Measurements from ENCODE around the gene NPTN. TPM values are rescaled to one million over a fixed set of nuclear protein-coding genes. Genes with fewer than 3 reads are reported as not detected.

Gene NPTN
- total and polyA plus RNA-seq, 2 experiments from 2014 or later: 56.3 to 113 TPM

DNA sequence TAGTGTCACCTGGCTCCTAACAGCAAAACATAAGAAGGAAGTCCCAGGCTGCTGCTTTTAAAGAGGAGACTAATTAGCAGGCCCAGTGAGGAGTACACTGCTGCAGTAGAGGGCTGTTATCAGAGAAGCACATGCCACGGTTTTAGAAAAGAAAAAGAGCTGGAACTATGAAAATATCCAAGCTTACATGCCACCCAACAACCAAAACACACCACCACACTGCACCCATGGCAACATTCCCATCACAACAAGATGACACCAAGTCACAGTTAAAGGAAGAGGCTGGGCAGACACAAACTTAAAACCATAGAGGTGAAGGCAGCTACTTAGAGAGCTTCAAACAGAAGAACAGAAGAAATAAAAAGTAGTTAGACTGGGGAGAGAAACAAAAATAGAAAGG lies 37.0 kb downstream of the NPTN start (continued):
- TF ChIP-seq, protein P1, sequence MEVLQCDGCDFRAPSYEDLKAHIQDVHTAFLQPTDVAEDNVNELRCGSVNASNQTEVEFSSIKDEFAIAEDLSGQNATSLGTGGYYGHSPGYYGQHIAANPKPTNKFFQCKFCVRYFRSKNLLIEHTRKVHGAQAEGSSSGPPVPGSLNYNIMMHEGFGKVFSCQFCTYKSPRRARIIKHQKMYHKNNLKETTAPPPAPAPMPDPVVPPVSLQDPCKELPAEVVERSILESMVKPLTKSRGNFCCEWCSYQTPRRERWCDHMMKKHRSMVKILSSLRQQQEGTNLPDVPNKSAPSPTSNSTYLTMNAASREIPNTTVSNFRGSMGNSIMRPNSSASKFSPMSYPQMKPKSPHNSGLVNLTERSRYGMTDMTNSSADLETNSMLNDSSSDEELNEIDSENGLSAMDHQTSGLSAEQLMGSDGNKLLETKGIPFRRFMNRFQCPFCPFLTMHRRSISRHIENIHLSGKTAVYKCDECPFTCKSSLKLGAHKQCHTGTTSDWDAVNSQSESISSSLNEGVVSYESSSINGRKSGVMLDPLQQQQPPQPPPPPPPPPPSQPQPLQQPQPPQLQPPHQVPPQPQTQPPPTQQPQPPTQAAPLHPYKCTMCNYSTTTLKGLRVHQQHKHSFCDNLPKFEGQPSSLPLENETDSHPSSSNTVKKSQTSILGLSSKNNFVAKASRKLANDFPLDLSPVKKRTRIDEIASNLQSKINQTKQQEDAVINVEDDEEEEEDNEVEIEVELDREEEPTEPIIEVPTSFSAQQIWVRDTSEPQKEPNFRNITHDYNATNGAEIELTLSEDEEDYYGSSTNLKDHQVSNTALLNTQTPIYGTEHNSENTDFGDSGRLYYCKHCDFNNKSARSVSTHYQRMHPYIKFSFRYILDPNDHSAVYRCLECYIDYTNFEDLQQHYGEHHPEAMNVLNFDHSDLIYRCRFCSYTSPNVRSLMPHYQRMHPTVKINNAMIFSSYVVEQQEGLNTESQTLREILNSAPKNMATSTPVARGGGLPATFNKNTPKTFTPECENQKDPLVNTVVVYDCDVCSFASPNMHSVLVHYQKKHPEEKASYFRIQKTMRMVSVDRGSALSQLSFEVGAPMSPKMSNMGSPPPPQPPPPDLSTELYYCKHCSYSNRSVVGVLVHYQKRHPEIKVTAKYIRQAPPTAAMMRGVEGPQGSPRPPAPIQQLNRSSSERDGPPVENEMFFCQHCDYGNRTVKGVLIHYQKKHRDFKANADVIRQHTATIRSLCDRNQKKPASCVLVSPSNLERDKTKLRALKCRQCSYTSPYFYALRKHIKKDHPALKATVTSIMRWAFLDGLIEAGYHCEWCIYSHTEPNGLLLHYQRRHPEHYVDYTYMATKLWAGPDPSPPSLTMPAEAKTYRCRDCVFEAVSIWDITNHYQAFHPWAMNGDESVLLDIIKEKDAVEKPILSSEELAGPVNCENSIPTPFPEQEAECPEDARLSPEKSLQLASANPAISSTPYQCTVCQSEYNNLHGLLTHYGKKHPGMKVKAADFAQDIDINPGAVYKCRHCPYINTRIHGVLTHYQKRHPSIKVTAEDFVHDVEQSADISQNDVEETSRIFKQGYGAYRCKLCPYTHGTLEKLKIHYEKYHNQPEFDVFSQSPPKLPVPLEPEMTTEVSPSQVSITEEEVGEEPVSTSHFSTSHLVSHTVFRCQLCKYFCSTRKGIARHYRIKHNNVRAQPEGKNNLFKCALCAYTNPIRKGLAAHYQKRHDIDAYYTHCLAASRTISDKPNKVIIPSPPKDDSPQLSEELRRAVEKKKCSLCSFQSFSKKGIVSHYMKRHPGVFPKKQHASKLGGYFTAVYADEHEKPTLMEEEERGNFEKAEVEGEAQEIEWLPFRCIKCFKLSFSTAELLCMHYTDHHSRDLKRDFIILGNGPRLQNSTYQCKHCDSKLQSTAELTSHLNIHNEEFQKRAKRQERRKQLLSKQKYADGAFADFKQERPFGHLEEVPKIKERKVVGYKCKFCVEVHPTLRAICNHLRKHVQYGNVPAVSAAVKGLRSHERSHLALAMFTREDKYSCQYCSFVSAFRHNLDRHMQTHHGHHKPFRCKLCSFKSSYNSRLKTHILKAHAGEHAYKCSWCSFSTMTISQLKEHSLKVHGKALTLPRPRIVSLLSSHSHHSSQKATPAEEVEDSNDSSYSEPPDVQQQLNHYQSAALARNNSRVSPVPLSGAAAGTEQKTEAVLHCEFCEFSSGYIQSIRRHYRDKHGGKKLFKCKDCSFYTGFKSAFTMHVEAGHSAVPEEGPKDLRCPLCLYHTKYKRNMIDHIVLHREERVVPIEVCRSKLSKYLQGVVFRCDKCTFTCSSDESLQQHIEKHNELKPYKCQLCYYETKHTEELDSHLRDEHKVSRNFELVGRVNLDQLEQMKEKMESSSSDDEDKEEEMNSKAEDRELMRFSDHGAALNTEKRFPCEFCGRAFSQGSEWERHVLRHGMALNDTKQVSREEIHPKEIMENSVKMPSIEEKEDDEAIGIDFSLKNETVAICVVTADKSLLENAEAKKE (CRISPR knock-in tag; IDR thresholded peaks at IDR 0.05): no peak
- TF ChIP-seq STAT1 (IDR thresholded peaks at IDR 0.05; ENCODE audit: unreplicated experiment): no peak
- no peak for TF ChIP-seq EZH2 (IDR thresholded peaks at IDR 0.05; ENCODE audit: low read depth, unreplicated experiment)
- TF ChIP-seq, protein P2, sequence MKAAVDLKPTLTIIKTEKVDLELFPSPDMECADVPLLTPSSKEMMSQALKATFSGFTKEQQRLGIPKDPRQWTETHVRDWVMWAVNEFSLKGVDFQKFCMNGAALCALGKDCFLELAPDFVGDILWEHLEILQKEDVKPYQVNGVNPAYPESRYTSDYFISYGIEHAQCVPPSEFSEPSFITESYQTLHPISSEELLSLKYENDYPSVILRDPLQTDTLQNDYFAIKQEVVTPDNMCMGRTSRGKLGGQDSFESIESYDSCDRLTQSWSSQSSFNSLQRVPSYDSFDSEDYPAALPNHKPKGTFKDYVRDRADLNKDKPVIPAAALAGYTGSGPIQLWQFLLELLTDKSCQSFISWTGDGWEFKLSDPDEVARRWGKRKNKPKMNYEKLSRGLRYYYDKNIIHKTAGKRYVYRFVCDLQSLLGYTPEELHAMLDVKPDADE (IDR thresholded peaks at IDR 0.05): no peak
- TF ChIP-seq, protein P3, sequence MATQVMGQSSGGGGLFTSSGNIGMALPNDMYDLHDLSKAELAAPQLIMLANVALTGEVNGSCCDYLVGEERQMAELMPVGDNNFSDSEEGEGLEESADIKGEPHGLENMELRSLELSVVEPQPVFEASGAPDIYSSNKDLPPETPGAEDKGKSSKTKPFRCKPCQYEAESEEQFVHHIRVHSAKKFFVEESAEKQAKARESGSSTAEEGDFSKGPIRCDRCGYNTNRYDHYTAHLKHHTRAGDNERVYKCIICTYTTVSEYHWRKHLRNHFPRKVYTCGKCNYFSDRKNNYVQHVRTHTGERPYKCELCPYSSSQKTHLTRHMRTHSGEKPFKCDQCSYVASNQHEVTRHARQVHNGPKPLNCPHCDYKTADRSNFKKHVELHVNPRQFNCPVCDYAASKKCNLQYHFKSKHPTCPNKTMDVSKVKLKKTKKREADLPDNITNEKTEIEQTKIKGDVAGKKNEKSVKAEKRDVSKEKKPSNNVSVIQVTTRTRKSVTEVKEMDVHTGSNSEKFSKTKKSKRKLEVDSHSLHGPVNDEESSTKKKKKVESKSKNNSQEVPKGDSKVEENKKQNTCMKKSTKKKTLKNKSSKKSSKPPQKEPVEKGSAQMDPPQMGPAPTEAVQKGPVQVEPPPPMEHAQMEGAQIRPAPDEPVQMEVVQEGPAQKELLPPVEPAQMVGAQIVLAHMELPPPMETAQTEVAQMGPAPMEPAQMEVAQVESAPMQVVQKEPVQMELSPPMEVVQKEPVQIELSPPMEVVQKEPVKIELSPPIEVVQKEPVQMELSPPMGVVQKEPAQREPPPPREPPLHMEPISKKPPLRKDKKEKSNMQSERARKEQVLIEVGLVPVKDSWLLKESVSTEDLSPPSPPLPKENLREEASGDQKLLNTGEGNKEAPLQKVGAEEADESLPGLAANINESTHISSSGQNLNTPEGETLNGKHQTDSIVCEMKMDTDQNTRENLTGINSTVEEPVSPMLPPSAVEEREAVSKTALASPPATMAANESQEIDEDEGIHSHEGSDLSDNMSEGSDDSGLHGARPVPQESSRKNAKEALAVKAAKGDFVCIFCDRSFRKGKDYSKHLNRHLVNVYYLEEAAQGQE (IDR thresholded peaks at IDR 0.05; ENCODE audit: unreplicated experiment): no peak
- TF ChIP-seq NANOG (IDR thresholded peaks at IDR 0.05; ENCODE audit: borderline replicate concordance): no peak
- no peak for TF ChIP-seq EZH2phosphoT487 (IDR thresholded peaks at IDR 0.05; ENCODE audit: unreplicated experiment)
- no peak for TF ChIP-seq POLR2AphosphoS5 (IDR thresholded peaks at IDR 0.05; ENCODE audit: low read depth)
- no peak for TF ChIP-seq ZNF114 (CRISPR knock-in tag; IDR thresholded peaks at IDR 0.05)

All from GM23338 (cell line).